CD14-positive monocyte (primary cell): Measurements from ENCODE around the gene MAP3K20. TPM values are rescaled to one million over a fixed set of nuclear protein-coding genes. Genes with fewer than 3 reads are reported as not detected.
"Not testable (repeated sequence)": the region's sequence is repeated elsewhere in the genome, so short reads cannot be mapped to it uniquely, and the experiment has no call there.

Experiments used
- DNase-seq, 3 donors: peaks; one replicate each; pipeline ENCODE4 v3.0.0-alpha.2; 2011 to 2022
- H2AFZ ChIP-seq: 2 replicates; pipeline ENCODE4 v1.6.0; 2012; ENCODE audit warnings: mild to moderate bottlenecking, low read depth, low read length, inconsistent platforms; ENCODE audit not compliant: insufficient read depth, poor library complexity, severe bottlenecking
- H3K27ac ChIP-seq, 2 donors: 1 replicate in 1 of 2; 2 replicates in 1 of 2; pipeline ENCODE4 v1.5.1; 2012 to 2013; ENCODE audit warnings: low read length in 2 of 2, control low read depth in 1 of 2, inconsistent platforms in 1 of 2, low read depth in 1 of 2, mild to moderate bottlenecking in 1 of 2
- H3K27me3 ChIP-seq, 2 donors: one replicate each; pipeline versions ENCODE4 v1.6.0 to v1.6.1; 2011 to 2013; ENCODE audit warnings: low read length in 2 of 2; ENCODE audit not compliant: control insufficient read depth in 2 of 2, insufficient read depth in 2 of 2
- H3K36me3 ChIP-seq, 2 donors: replicated peaks in 1 of 2; 1 replicate in 1 of 2; 2 replicates in 1 of 2; pipeline versions ENCODE4 v1.5.1 to v1.6.1; 2012 to 2013; ENCODE audit warnings: low read length in 2 of 2, control low read depth in 1 of 2, inconsistent platforms in 1 of 2, mild to moderate bottlenecking in 1 of 2; ENCODE audit not compliant: insufficient read depth in 2 of 2, control insufficient read depth in 1 of 2
- H3K4me1 ChIP-seq, 2 donors: 1 replicate in 1 of 2; 2 replicates in 1 of 2; pipeline versions ENCODE4 v1.5.1 to v1.6.1; 2012 to 2013; ENCODE audit warnings: low read length in 2 of 2, control low read depth in 1 of 2, inconsistent platforms in 1 of 2, mild to moderate bottlenecking in 1 of 2, moderate library complexity in 1 of 2; ENCODE audit not compliant: insufficient read depth in 2 of 2, control insufficient read depth in 1 of 2
- H3K4me2 ChIP-seq: replicated peaks from 2 replicates; pipeline ENCODE3; 2012; ENCODE audit warnings: low read length, moderate library complexity, mild to moderate bottlenecking; ENCODE audit not compliant: poor library complexity, severe bottlenecking; ENCODE audit errors: extremely low read depth
- H3K4me3 ChIP-seq, 3 experiments: fragments of 200-600 bp in 1 of 3; sonication (generic) in 1 of 3; replicated peaks in 1 of 3; 1 replicate in 2 of 3; 2 replicates in 1 of 3; pipeline ENCODE4 v1.5.1; 2011 to 2013; ENCODE audit warnings: low read length in 3 of 3, mild to moderate bottlenecking in 3 of 3, control low read depth in 2 of 3, low read depth in 2 of 3, inconsistent platforms in 1 of 3, moderate library complexity in 1 of 3
- H3K79me2 ChIP-seq: 2 replicates; pipeline ENCODE4 v1.6.0; 2012; ENCODE audit warnings: mild to moderate bottlenecking, control low read depth, inconsistent platforms, low read length, moderate library complexity; ENCODE audit not compliant: insufficient read depth
- H3K9ac ChIP-seq: 2 replicates; pipeline ENCODE4 v1.6.0; 2017; ENCODE audit warnings: low read length, mild to moderate bottlenecking; ENCODE audit not compliant: insufficient read depth, poor library complexity, severe bottlenecking
- H3K9me3 ChIP-seq, 2 donors: replicated peaks in 1 of 2; 1 replicate in 1 of 2; 2 replicates in 1 of 2; pipeline versions ENCODE4 v1.5.1 to v1.6.1; 2012 to 2013; ENCODE audit warnings: low read length in 2 of 2, control low read depth in 1 of 2; ENCODE audit not compliant: control insufficient read depth in 1 of 2, insufficient read depth in 1 of 2
- H4K20me1 ChIP-seq: 2 replicates; pipeline ENCODE4 v1.6.0; 2012; ENCODE audit warnings: mild to moderate bottlenecking, low read length, control low read depth, moderate library complexity; ENCODE audit not compliant: insufficient read depth
- H3K27ac Mint-ChIP-seq, 7 donors: one replicate each; pipeline ENCODE4 v1.8.0; 2020; ENCODE audit warnings: mild to moderate bottlenecking in 7 of 7, mixed read lengths in 7 of 7, moderate library complexity in 6 of 7, inconsistent platforms in 2 of 7
- H3K27me3 Mint-ChIP-seq, 3 donors: one replicate each; pipeline ENCODE4 v1.8.0; 2021 to 2022; ENCODE audit warnings: low read depth in 3 of 3, mild to moderate bottlenecking in 3 of 3, mixed read lengths in 3 of 3, moderate library complexity in 3 of 3, inconsistent platforms in 1 of 3
- H3K36me3 Mint-ChIP-seq, 2 donors: one replicate each; pipeline ENCODE4 v1.8.0; 2020; ENCODE audit warnings: mixed read lengths in 2 of 2, inconsistent platforms in 1 of 2, mild to moderate bottlenecking in 1 of 2
- H3K4me1 Mint-ChIP-seq: one replicate; pipeline ENCODE4 v1.8.0; 2020; ENCODE audit warnings: mild to moderate bottlenecking, mixed read lengths
- H3K4me3 Mint-ChIP-seq, 2 donors: one replicate each; pipeline ENCODE4 v1.8.0; 2020; ENCODE audit warnings: mild to moderate bottlenecking in 2 of 2, mixed read lengths in 2 of 2, moderate library complexity in 1 of 2
- H3K9me3 Mint-ChIP-seq, 7 donors: one replicate each; pipeline ENCODE4 v1.8.0; 2020 to 2022; ENCODE audit warnings: mixed read lengths in 7 of 7, mild to moderate bottlenecking in 6 of 7, moderate library complexity in 6 of 7, inconsistent platforms in 2 of 7
- WGBS: methylation state at CpG from one replicate; pipeline ENCODE4 v1.1.5; 2013; ENCODE audit warnings: missing lambda C conversion rate; ENCODE audit not compliant: insufficient coverage; 5-methylcytosine and 5-hydroxymethylcytosine counted together
- intact Hi-C, 2 donors: fragments of 100-400 bp; cut with micrococcal nuclease; formaldehyde crosslinking; loops; one replicate each; pipeline versions ENCODE4 v1.15.0 to v1.15.1; 2023
- polyA plus RNA-seq, 3 donors: library from polyadenylated mRNA; depleted of rRNA in 1 of 3; unstranded in 2 of 3; stranded (reverse) in 1 of 3; fragments of 300-500 nt in 2 of 3; fragments of >200 nt in 1 of 3; fragmentation: Illumina TruSeq in 2 of 3; gene quantifications; 1 replicate in 2 of 3; 2 replicates in 1 of 3; pipeline ENCODE4 v1.2.3, GENCODE V29; 2012 to 2021
- TF ChIP-seq, protein P1 (sequence below): fragments of 200-600 bp; IDR thresholded peaks from one replicate; pipeline ENCODE4 v1.8.0; 2022; ENCODE audit warnings: antibody characterized with exemption, mild to moderate bottlenecking

The MAP3K20 gene
- polyA plus RNA-seq, 3 donors = 14.3 to 30.7 (median 21.6) TPM

- Mint-ChIP-seq H3K27ac (no peak overlapping the region), H3K4me3 (no peak overlapping the region), H3K36me3 (peaks cover 44 to 50% of the 10 kb centered on the region in 2 donors), H3K9me3 (no peaks in the 10 kb centered on the region), H3K4me1 (no peaks in the 10 kb centered on the region), H3K27me3 (peaks cover 0 to 2% (median 0%) of the 10 kb centered on the region in 3 donors)
- no peaks in the 10 kb centered on the region for H3K9me3 ChIP-seq
- H3K27ac ChIP-seq = no peak overlapping the region
- intact Hi-C loops = no loop called here
- no CpG with 5 or more reads among the region's 1 CpG for WGBS
- H2AFZ ChIP-seq = no peak overlapping the region
- no peak overlapping the region for H3K4me2 ChIP-seq
- H3K79me2 ChIP-seq = no peaks in the 10 kb centered on the region
- peaks cover 6 to 44% of the 10 kb centered on the region in 2 donors for H3K36me3 ChIP-seq
- no peaks in the 10 kb centered on the region for H3K27me3 ChIP-seq
- DNase-seq = no peak
- no peak overlapping the region for H3K4me3 ChIP-seq
- TF ChIP-seq, protein P1, sequence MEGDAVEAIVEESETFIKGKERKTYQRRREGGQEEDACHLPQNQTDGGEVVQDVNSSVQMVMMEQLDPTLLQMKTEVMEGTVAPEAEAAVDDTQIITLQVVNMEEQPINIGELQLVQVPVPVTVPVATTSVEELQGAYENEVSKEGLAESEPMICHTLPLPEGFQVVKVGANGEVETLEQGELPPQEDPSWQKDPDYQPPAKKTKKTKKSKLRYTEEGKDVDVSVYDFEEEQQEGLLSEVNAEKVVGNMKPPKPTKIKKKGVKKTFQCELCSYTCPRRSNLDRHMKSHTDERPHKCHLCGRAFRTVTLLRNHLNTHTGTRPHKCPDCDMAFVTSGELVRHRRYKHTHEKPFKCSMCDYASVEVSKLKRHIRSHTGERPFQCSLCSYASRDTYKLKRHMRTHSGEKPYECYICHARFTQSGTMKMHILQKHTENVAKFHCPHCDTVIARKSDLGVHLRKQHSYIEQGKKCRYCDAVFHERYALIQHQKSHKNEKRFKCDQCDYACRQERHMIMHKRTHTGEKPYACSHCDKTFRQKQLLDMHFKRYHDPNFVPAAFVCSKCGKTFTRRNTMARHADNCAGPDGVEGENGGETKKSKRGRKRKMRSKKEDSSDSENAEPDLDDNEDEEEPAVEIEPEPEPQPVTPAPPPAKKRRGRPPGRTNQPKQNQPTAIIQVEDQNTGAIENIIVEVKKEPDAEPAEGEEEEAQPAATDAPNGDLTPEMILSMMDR = no peak
- H4K20me1 ChIP-seq = no peaks in the 10 kb centered on the region
- H3K9ac ChIP-seq = no peak overlapping the region
- H3K4me1 ChIP-seq = no peaks in the 10 kb centered on the region
These were observed 179.0 kb downstream of the MAP3K20 start for GRCh38 chr2:173254659-173255058.

GRCh38 chr2:173258701-173259100 is 183.1 kb downstream of the MAP3K20 start:
- no CpG with 5 or more reads among the region's 4 CpGs for WGBS

DNA sequence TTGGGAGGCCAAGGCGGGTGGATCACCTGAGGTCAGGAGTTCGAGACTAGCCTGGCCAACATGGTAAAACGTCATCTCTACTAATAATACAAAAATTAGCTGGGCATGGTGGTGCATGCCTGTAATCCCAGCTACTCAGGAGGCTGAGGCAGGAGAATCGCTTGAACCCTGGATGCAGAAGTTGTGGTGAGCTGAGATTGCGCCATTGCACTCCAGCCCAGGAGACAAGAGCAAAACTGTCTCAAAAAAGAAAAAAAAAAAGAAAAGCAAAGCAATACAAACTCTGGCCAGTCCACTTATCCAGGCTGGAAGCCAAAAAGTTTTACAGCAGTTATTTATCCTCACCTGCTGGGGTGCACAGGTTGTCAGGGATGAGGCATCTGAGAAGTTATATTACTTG is 186.7 kb downstream of the MAP3K20 start:
- peak; percentile 21 to 30 (median 25) for DNase-seq
- H3K9me3 Mint-ChIP-seq, H3K27me3 ChIP-seq, H2AFZ ChIP-seq, H3K27me3 Mint-ChIP-seq, H4K20me1 ChIP-seq, intact Hi-C loops, H3K9ac ChIP-seq, H3K9me3 ChIP-seq, H3K79me2 ChIP-seq: not testable (repeated sequence)
- Mint-ChIP-seq H3K36me3 (peaks cover 41 to 45% of the 10 kb centered on the region in 2 donors), H3K4me1 (peaks cover 41% of the 10 kb centered on the region), H3K27ac (peak overlapping the region; percentile 86 to 93 (median 88)), H3K4me3 (peak overlapping the region; percentile 20 to 39)
- Histone ChIP-seq H3K4me3 (peak overlapping the region in 1 of 3 experiments; percentile 43), H3K4me2 (peak overlapping the region; percentile 48), H3K27ac (peak overlapping the region; percentile 53 to 85), H3K4me1 (peaks cover 41 to 45% of the 10 kb centered on the region in 2 donors), H3K36me3 (peaks cover 14 to 43% of the 10 kb centered on the region in 2 donors)
- WGBS = 33% methylated on average over 3 of the region's 5 CpGs

More at GRCh38 chr2:173258701-173259100, 183.1 kb downstream of the MAP3K20 start:
- H3K36me3 ChIP-seq = peaks cover 9 to 26% of the 10 kb centered on the region in 2 donors
- Mint-ChIP-seq H3K4me3 (no peak overlapping the region), H3K9me3 (no peaks in the 10 kb centered on the region), H3K4me1 (peaks cover 19% of the 10 kb centered on the region), H3K27ac (no peak overlapping the region), H3K36me3 (peaks cover 36 to 43% of the 10 kb centered on the region in 2 donors), H3K27me3 (no peaks in the 10 kb centered on the region)
- no peaks in the 10 kb centered on the region for H3K79me2 ChIP-seq
- no peak overlapping the region for H3K9ac ChIP-seq
- no peaks in the 10 kb centered on the region for H3K9me3 ChIP-seq
- no peak overlapping the region for H3K4me3 ChIP-seq
- DNase-seq = no peak
- peaks cover 18 to 22% of the 10 kb centered on the region in 2 donors for H3K4me1 ChIP-seq
- H2AFZ ChIP-seq = no peak overlapping the region
- TF ChIP-seq, protein P1 = no peak
- no peak overlapping the region for H3K27ac ChIP-seq
- no peak overlapping the region for H3K4me2 ChIP-seq
- H3K27me3 ChIP-seq = no peaks in the 10 kb centered on the region
- H4K20me1 ChIP-seq = no peaks in the 10 kb centered on the region
- intact Hi-C loops = no loop called here
